ENCODE measurements around the gene PHKB. TPM values are rescaled to one million over a fixed set of nuclear protein-coding genes. Genes with fewer than 3 reads are reported as not detected.

The PHKB gene
- 60.9 and 61.0 TPM in 2 replicates for total RNA-seq
- 23.4 and 30.1 TPM in 2 replicates for polyA plus RNA-seq
- 28.7 and 28.9 TPM in 2 replicates for polyA plus RNA-seq (2011; cell fraction: cytosol; rRNA removed)
- polyA plus RNA-seq (2011; cell fraction: nucleus; rRNA removed), result 93.7 and 111 TPM in 2 replicates
- 29.6 and 30.7 TPM in 2 replicates for polyA plus RNA-seq (2012)
- polyA minus RNA-seq, result 92.2 and 112 TPM in 2 replicates
- 26.2 TPM for polyA minus RNA-seq (2011; cell fraction: cytosol; rRNA and poly(A)+ RNA removed)
- polyA minus RNA-seq (2011; cell fraction: nucleus; rRNA and poly(A)+ RNA removed), result 169 and 223 TPM in 2 replicates
- percentile 83 among the genes with signal in this experiment for Bru-seq, nascent RNA
- percentile 61 among the genes with signal in this experiment for BruChase-seq, experiment 1, labeled RNA remaining after a 6-hour chase
- BruChase-seq, experiment 2, labeled RNA remaining after a 2-hour chase, result percentile 72 among the genes with signal in this experiment
- long read RNA-seq, full-length matches to known transcripts, result 22 of 106 reads
- long read RNA-seq, partial matches to known transcripts, result 9 of 106 reads
- long read RNA-seq, other reads (novel, unspliced or antisense), result 75 of 106 reads

DNA sequence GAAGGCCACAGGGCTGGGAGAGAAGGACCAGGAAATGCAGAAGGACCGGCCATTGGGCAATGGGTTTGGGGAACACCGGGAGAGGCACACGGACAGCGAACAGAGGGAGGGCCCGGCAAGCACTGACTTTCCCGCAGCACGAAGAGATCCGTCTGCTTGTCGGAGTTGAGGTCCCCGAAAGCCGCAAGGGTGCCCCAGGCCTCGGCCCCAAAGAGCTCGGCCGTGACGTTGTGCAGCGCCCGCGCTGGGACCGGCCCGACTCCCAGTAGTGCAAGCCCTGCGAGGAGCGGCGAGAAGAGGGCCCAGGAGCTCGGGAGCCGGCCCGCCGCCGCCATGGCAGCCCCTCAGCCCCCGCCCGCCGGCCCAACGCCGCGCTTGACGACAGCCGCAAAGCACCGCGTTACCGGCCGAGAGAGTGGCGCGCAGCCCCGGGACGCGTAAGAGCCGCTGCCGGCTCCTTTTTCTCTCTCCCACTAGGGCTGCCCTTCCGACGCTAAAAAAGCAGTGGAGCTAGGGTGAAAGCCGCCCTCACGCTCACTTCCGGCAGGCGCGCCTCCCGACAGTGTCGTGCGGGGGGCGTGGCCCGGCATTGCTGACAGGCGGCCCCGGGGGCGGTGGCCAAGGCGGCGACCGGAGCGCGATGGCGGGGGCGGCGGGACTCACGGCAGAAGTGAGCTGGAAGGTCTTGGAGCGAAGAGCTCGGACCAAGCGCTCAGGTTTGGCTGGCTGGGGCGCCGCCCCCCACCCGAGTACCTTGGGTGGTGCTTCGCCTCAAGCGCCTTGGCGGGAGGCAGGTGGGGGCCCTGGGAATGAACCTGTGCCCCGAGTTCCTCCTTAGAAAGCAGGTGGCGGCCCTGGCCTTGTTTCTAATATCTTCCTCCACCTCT lies at the start of gene PHKB, which contains the start of gene ITFG1:
PHKB (plus strand) TSS at position 621 of the 887 bp plus-strand sequence; CDS start at position 641, 20 bp downstream.
ITFG1 (minus strand) TSS at position 353 of the 887 bp plus-strand sequence; CDS start at position 335, 18 bp downstream.
- dilution Hi-C loops (cut with MboI; ENCODE audit: extremely low pct_ligation_motif_present, low sequenced_read_pairs), result no loop called here
- no peaks in the 10 kb centered on the region for H4K20me1 ChIP-seq (replicated peaks; ENCODE audit: control insufficient read depth, extremely low read depth, insufficient read depth, low read length)
- peaks cover 31% of the 10 kb centered on the region for H3K4me1 ChIP-seq (ENCODE audit: control insufficient read depth, extremely low read depth, insufficient read depth, low read length)
- peak within 1 kb of the TSS; percentile 94 for H2AFZ ChIP-seq (ENCODE audit: low read depth, low read length)
- peak within 1 kb of the TSS; percentile 97 for H3K9ac ChIP-seq (replicated peaks; ENCODE audit: extremely low read depth, insufficient read depth, low read length)
- peak within 1 kb of the TSS; percentile 97 for H3K4me2 ChIP-seq (ENCODE audit: insufficient read depth, low read length)
- H3K36me3 ChIP-seq (ENCODE audit: control insufficient read depth in 2 of 2, extremely low read depth in 1 of 2, insufficient read depth in 2 of 2, low read length in 2 of 2), result no peaks in the 10 kb centered on the region
- peak within 1 kb of the TSS; percentile 67 to 99 (median 77) for H3K4me3 ChIP-seq (replicated peaks in 1 of 3; ENCODE audit: insufficient read depth in 1 of 3, low read depth in 1 of 3, low read length in 3 of 3)
- FAIRE-seq (peak; percentile 59), DNase-seq (ENCODE audit: low read depth, low spot score) (peak; percentile 90)
- intact Hi-C loops (cut with micrococcal nuclease), result loop anchor here (1.0 to 10.0 kb wide), 6 partner anchors 181 to 696 kb away; partner anchors contain the start of genes ABCC12 and NETO2
- peak within 1 kb of the TSS; percentile 99 for H3K27ac ChIP-seq (ENCODE audit: insufficient read depth, low read depth, low read length)
- H3K9me1 ChIP-seq (replicated peaks; ENCODE audit: control insufficient read depth, extremely low read depth, insufficient read depth, low read length), result no peaks in the 10 kb centered on the region
- no TSS peak for BruUV-seq (replicated peaks)
- TF ChIP-seq EZH2 (IDR thresholded peaks at IDR 0.05; ENCODE audit: borderline replicate concordance, low read depth, low read length, severe bottlenecking) (no peak), POLR2A (IDR thresholded peaks at IDR 0.05; ENCODE audit: low read depth, low read length) (peak; percentile 82), MYC (IDR thresholded peaks at IDR 0.05; ENCODE audit: low read depth, low read length) (no peak), JUN (IDR thresholded peaks at IDR 0.05; ENCODE audit: borderline replicate concordance, insufficient read depth, insufficient read length, low read depth) (no peak), FOS (IDR thresholded peaks at IDR 0.05; ENCODE audit: borderline replicate concordance, insufficient read depth, low read length) (no peak), GATA2 (IDR thresholded peaks at IDR 0.05; ENCODE audit: insufficient read depth, insufficient read length, low read depth, low read length) (no peak), POLR2AphosphoS5 (IDR thresholded peaks at IDR 0.05; ENCODE audit: insufficient read depth, low read depth, low read length) (peak; percentile 83)
- TF ChIP-seq, protein P1, sequence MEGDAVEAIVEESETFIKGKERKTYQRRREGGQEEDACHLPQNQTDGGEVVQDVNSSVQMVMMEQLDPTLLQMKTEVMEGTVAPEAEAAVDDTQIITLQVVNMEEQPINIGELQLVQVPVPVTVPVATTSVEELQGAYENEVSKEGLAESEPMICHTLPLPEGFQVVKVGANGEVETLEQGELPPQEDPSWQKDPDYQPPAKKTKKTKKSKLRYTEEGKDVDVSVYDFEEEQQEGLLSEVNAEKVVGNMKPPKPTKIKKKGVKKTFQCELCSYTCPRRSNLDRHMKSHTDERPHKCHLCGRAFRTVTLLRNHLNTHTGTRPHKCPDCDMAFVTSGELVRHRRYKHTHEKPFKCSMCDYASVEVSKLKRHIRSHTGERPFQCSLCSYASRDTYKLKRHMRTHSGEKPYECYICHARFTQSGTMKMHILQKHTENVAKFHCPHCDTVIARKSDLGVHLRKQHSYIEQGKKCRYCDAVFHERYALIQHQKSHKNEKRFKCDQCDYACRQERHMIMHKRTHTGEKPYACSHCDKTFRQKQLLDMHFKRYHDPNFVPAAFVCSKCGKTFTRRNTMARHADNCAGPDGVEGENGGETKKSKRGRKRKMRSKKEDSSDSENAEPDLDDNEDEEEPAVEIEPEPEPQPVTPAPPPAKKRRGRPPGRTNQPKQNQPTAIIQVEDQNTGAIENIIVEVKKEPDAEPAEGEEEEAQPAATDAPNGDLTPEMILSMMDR (IDR thresholded peaks at IDR 0.05; ENCODE audit: extremely low read depth in 1 of 2, insufficient read depth in 1 of 2, low read depth in 1 of 2, low read length in 2 of 2), result no peak
- TF ChIP-seq, protein P2, sequence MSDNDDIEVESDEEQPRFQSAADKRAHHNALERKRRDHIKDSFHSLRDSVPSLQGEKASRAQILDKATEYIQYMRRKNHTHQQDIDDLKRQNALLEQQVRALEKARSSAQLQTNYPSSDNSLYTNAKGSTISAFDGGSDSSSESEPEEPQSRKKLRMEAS (IDR thresholded peaks at IDR 0.05; ENCODE audit: insufficient read depth, insufficient read length), result no peak
- peaks cover 20% of the 10 kb centered on the region for H3K79me2 ChIP-seq (ENCODE audit: control insufficient read depth, insufficient read depth, low read length)
- POLR2A ChIA-PET, result interaction anchor here (0.9 kb wide), 2 partner anchors 10 to 316 kb away, joined by 3 read pairs; no protein-coding TSS in a partner anchor
- H3K27me3 ChIP-seq (ENCODE audit: control insufficient read depth in 2 of 2, insufficient read depth in 2 of 2, low read length in 2 of 2), result no peaks in the 10 kb centered on the region
- H3K9me3 ChIP-seq (replicated peaks; ENCODE audit: control insufficient read depth, insufficient read depth, low read length), result no peaks in the 10 kb centered on the region
- CTCF ChIA-PET, result interaction anchor here (1.0 to 2.3 kb wide), 7 partner anchors 9 to 704 kb away, joined by 3 to 10 read pairs (median 7); partner anchors contain the start of gene NETO2

Data from endothelial cell of umbilical vein (primary cell).